RWPE1 (cell line): ENCODE results near the gene SWSAP1.
"Not testable (repeated sequence)": the region's sequence is repeated elsewhere in the genome, so short reads cannot be mapped to it uniquely, and the experiment has no call there.

ENCODE experiments used
- CTCF ChIA-PET: fragments of 350-600 bp; sonication (Branson Sonifier 250); formaldehyde crosslinking; extraction: SDS; loops from one replicate; lab custom pipeline; 2021; lab: Yijun Ruan, JAX
- POLR2A ChIA-PET: fragments of 400-600 bp; formaldehyde crosslinking; extraction: SDS; loops from one replicate; lab custom pipeline; 2020; ENCODE audit warnings: antibody characterized with exemption; ENCODE audit not compliant: low non-redundant PET; lab: Yijun Ruan, JAX
- DNase-seq: peaks from one replicate; pipeline ENCODE4 v3.0.0; 2012; ENCODE audit warnings: low spot score
- H3K27ac ChIP-seq: fragments of 450-650 bp; 2 replicates; pipeline ENCODE4 v1.5.1; 2017
- TF ChIP-seq, protein P1 (sequence below): fragments of 450-650 bp; conservative IDR thresholded peaks from 2 replicates; pipeline ENCODE4 v1.5.1; 2017; ENCODE audit warnings: low read depth, mild to moderate bottlenecking

The SWSAP1 gene, protein sequence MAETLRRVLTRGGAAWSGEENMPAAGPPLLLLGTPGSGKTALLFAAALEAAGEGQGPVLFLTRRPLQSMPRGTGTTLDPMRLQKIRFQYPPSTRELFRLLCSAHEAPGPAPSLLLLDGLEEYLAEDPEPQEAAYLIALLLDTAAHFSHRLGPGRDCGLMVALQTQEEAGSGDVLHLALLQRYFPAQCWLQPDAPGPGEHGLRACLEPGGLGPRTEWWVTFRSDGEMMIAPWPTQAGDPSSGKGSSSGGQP

GRCh38 chr19:11374433-11375142 lies at the start of gene SWSAP1:
TSS of gene SWSAP1 (plus strand) at chr19:11374666. CDS start at chr19:11374681, 15 bp downstream.
- DNase-seq = peak; percentile 100
- CTCF ChIA-PET = interaction anchor here (1.0 to 1.5 kb wide), 5 partner anchors 48 to 728 kb away, joined by 3 read pairs; no protein-coding TSS in a partner anchor
- POLR2A ChIA-PET = interaction anchor here (0.7 kb wide), 1 partner anchor 93 kb away, joined by 3 read pairs; no protein-coding TSS in a partner anchor
- TF ChIP-seq, protein P1, sequence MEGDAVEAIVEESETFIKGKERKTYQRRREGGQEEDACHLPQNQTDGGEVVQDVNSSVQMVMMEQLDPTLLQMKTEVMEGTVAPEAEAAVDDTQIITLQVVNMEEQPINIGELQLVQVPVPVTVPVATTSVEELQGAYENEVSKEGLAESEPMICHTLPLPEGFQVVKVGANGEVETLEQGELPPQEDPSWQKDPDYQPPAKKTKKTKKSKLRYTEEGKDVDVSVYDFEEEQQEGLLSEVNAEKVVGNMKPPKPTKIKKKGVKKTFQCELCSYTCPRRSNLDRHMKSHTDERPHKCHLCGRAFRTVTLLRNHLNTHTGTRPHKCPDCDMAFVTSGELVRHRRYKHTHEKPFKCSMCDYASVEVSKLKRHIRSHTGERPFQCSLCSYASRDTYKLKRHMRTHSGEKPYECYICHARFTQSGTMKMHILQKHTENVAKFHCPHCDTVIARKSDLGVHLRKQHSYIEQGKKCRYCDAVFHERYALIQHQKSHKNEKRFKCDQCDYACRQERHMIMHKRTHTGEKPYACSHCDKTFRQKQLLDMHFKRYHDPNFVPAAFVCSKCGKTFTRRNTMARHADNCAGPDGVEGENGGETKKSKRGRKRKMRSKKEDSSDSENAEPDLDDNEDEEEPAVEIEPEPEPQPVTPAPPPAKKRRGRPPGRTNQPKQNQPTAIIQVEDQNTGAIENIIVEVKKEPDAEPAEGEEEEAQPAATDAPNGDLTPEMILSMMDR = no peak
- H3K27ac ChIP-seq = peak within 1 kb of the TSS; percentile 96

- peak overlapping the region; percentile 95 for H3K27ac ChIP-seq
- DNase-seq = no peak
- POLR2A ChIA-PET = no interaction called here
- TF ChIP-seq, protein P1 = no peak
- CTCF ChIA-PET = interaction anchor here (0.7 to 1.3 kb wide), 3 partner anchors 29 to 158 kb away, joined by 3 to 4 read pairs (median 3); partner anchors contain the start of gene TSPAN16
Observed at GRCh38 chr19:11324748-11325389, 49.6 kb upstream of the SWSAP1 start.

GRCh38 chr19:11325544-11325943 lies 48.9 kb upstream of the SWSAP1 start:
- ChIA-PET POLR2A (interaction anchor here (0.5 kb wide), 1 partner anchor 404 kb away, joined by 3 read pairs; no protein-coding TSS in a partner anchor), CTCF (interaction anchor here (1.3 kb wide), 1 partner anchor 32 kb away, joined by 3 read pairs; no protein-coding TSS in a partner anchor)
- TF ChIP-seq, protein P1 = no peak
- peak overlapping the region; percentile 95 for H3K27ac ChIP-seq
- DNase-seq = no peak

DNA sequence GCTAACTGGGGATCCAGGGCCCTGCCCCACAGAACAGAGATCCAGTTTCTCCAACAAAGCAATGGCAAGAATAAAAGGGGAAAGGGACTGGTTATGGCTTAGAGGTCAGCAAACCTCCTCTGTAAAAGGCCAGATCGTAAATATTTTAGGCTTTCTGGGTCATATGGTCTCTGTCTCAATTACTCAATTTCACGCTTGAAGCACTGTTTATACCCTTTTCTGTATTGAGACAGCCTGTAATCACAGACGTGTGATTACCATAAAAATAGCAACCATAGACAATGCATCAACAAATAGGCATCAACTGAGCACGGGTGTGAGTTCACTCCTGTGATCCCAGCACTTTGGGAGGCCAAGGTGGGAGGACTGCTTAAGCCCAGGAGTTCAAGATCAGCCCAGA lies 44.3 kb upstream of the SWSAP1 start:
- H3K27ac ChIP-seq = peak overlapping the region; percentile 33; the same call in 1 of the 2 replicates
- POLR2A ChIA-PET = no interaction called here
- DNase-seq = no peak
- TF ChIP-seq, protein P1 = no peak
- CTCF ChIA-PET = no interaction called here

DNA sequence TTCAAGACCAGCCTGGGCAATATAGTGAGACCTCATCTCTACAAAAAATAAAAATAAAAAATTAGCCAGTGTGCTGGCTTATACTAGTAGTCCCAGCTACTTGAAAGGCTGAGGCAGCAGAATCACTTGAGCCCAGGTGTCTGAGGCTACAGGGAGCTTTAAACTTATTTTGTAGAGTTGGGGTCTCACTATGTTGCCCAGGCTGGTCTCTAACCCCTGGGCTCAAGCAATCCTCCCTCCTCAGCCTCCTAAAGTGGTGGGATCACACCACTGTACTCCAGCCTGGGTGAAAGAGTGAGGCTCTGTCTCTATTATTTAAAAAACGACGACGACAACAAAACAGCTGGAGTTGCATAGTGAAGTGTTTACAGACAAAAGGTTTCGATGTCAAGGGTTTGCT lies 43.0 kb upstream of the SWSAP1 start:
- H3K27ac ChIP-seq = 0 out of 2 replicates have a peak overlapping the region, but pooled peaks have one; percentile 33
- TF ChIP-seq, protein P1 = no peak
- ChIA-PET CTCF (interaction anchor here (0.9 kb wide), 1 partner anchor 38 kb away, joined by 4 read pairs; no protein-coding TSS in a partner anchor), POLR2A (no interaction called here)
- DNase-seq = no peak

DNA sequence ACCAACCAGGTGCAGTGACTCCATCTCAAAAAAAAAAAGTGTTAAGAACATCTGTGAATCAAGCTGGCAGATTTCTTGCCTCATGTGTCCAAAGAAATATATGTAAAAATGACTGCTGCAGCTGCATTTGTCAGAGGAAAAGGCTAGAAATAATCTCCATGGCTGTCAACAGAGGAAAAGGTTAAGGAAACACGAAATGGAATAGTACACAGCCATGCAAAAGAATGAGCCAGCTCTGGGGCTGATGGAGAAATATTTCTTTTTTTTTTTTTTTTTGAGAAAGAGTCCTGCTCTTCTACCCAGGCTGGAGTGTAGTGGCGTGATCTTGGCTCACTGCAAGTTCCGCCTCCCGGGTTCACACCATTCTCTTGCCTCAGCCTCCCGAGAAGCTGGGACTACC lies 41.6 kb upstream of the SWSAP1 start:
- CTCF ChIA-PET = interaction anchor here (0.6 to 0.7 kb wide), 4 partner anchors 69 to 898 kb away, joined by 3 to 6 read pairs (median 4); partner anchors contain the start of gene PRKCSH
- POLR2A ChIA-PET = interaction anchor here (0.6 kb wide), 2 partner anchors 67 to 268 kb away, joined by 4 read pairs; no protein-coding TSS in a partner anchor
- TF ChIP-seq, protein P1 = no peak
- H3K27ac ChIP-seq = no peak overlapping the region
- no peak for DNase-seq

- CTCF ChIA-PET, POLR2A ChIA-PET, DNase-seq: not testable (repeated sequence)
- H3K27ac ChIP-seq = peak overlapping the region; percentile 34
Observed at GRCh38 chr19:11333838-11334237, 40.6 kb upstream of the SWSAP1 start.
